Muscle of leg (tissue), 11 donors: ENCODE results near the gene MYO1G. TPM values are rescaled to one million over a fixed set of nuclear protein-coding genes. Genes with fewer than 3 reads are reported as not detected.

Experiments
- DNase-seq: peaks from one replicate; pipeline ENCODE4 v3.0.0; 2013
- H3K27ac ChIP-seq: one replicate; pipeline ENCODE4 v1.5.1; 2013; ENCODE audit warnings: mild to moderate bottlenecking, low read length, control low read depth
- H3K27me3 ChIP-seq: one replicate; pipeline ENCODE4 v1.6.1; 2013; ENCODE audit warnings: low read length; ENCODE audit not compliant: control insufficient read depth, insufficient read depth
- H3K36me3 ChIP-seq: one replicate; pipeline ENCODE4 v1.6.1; 2013; ENCODE audit warnings: low read length; ENCODE audit not compliant: control insufficient read depth, insufficient read depth
- H3K4me1 ChIP-seq: one replicate; pipeline ENCODE4 v1.6.1; 2013; ENCODE audit warnings: low read length; ENCODE audit not compliant: control insufficient read depth, insufficient read depth
- H3K4me3 ChIP-seq: one replicate; pipeline ENCODE4 v1.5.1; 2013; ENCODE audit warnings: low read length, control low read depth
- H3K9me3 ChIP-seq: replicated peaks from 2 replicates; pipeline ENCODE4 v1.6.1; 2013; ENCODE audit warnings: low read depth, low read length; ENCODE audit not compliant: control insufficient read depth
- WGBS: methylation state at CpG from one replicate; pipeline ENCODE4 v1.1.5; 2013; ENCODE audit warnings: missing lambda C conversion rate; ENCODE audit not compliant: insufficient coverage; 5-methylcytosine and 5-hydroxymethylcytosine counted together
- polyA plus RNA-seq, 8 donors: library from polyadenylated mRNA; unstranded; fragments of 120-200 nt; gene quantifications; one replicate each; pipeline versions ENCODE4 v1.2.1 to v1.2.3, GENCODE V29; 2013; ENCODE audit warnings: inconsistent platforms in 1 of 8, low replicate concordance in 1 of 8; ENCODE audit not compliant: insufficient read length in 8 of 8, insufficient read depth in 1 of 8
- total RNA-seq: library from RNA; stranded (reverse); fragments of 120-200 nt; gene quantifications from one replicate; pipeline ENCODE4 v1.2.4, GENCODE V29; 2013

The MYO1G gene
- total and polyA plus RNA-seq, 9 donors: 0.58 to 1.2 (median 0.68) TPM

DNA sequence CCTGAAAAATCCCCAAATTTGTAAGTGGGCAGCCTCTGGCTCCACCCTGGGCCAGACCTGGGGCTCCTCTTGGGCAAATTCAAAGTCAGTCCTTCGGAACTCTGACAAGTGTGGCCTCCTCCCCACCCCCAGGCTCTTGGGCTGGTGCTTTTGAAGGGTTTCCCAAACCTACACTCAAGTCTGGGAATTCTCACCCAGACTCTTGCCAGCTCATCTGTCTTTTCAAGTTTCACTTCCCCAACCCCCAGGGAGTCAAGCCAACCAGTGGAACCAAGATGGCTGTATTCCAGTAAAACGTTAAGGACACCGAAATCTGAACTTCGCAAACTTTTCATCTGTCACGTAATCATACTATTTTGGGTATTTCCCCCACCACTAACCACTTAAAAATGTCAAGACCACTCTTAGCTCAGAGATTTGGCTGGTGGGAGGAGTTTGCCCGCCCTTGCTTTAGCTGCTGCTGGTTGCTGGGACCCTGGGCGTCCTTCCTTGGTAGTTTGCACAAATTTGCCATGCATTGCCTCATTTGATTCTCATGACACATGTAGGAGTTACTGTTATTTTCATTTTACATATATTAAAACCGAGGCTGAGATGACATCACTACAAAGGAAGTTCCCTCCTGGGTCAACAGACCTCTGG is 1.7 kb upstream of the MYO1G start:
- Histone ChIP-seq H3K27me3 (no peaks in the 10 kb centered on the region), H3K36me3 (peaks cover 83% of the 10 kb centered on the region), H3K4me3 (no peak overlapping the region), H3K27ac (peak overlapping the region; percentile 49), H3K4me1 (peaks cover 13% of the 10 kb centered on the region), H3K9me3 (no peaks in the 10 kb centered on the region)
- no CpG with 5 or more reads among the region's 8 CpGs for WGBS
- DNase-seq: peak; percentile 67

DNA sequence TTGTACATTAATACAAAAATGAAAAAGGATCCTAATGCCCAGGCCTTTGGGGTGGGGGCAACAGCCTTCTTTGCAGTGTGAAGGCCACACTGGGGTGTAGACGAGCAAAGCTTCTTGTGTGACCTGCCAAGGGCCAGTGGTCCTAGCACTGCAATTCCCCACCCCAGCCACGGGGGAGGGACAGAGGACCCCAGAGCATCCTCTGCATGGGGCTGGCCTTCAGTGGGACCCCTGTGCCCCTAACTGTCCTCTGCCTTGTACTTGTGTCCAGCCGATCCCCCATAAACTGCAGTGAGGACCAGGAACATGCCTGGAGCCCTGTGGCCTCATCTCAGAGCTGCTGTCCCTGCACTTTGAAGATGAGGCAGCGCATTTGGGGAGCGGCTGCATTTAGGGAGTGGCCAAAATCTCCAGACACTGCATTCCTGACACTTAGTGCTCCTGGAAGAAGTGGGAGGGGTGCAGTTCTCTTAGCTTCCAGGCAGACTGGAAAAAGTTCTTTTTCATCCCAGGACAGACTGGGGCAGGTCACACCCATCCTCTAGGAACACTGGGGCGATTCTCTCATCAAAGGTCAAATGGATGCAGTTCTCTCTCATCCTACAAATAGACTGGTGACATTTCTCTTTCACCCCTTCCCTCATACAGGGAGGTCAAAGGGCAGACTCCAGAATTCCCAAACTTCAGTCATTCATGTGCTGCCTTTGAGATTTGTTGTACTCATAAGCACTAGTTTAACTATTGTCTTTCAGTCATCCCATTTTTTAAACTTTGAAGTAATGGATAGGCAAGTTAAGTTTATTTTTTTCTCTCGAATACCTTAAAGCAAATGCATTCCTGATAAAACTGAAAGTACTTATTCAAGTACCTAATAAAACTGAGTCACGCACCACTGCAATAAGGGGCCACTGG is 922 bp upstream of the MYO1G start:
- DNase-seq: peak; percentile 50
- Histone ChIP-seq H3K27me3 (no peaks in the 10 kb centered on the region), H3K27ac (peak overlapping the region; percentile 49), H3K9me3 (no peaks in the 10 kb centered on the region), H3K4me3 (no peak overlapping the region), H3K4me1 (peaks cover 7% of the 10 kb centered on the region), H3K36me3 (peaks cover 78% of the 10 kb centered on the region)
- WGBS: 80% methylated on average over 5 of the region's 8 CpGs

- H3K27ac ChIP-seq: no peak overlapping the region
- H3K9me3 ChIP-seq: no peaks in the 10 kb centered on the region
- peak overlapping the region; percentile 19 for H3K4me3 ChIP-seq
- no peaks in the 10 kb centered on the region for H3K4me1 ChIP-seq
- 46% methylated on average over 5 of the region's 6 CpGs for WGBS
- H3K27me3 ChIP-seq: no peaks in the 10 kb centered on the region
- peaks cover 61% of the 10 kb centered on the region for H3K36me3 ChIP-seq
- no peak for DNase-seq
These were observed 868 bp downstream of the MYO1G start for GRCh38 chr7:44977959-44978335.

DNA sequence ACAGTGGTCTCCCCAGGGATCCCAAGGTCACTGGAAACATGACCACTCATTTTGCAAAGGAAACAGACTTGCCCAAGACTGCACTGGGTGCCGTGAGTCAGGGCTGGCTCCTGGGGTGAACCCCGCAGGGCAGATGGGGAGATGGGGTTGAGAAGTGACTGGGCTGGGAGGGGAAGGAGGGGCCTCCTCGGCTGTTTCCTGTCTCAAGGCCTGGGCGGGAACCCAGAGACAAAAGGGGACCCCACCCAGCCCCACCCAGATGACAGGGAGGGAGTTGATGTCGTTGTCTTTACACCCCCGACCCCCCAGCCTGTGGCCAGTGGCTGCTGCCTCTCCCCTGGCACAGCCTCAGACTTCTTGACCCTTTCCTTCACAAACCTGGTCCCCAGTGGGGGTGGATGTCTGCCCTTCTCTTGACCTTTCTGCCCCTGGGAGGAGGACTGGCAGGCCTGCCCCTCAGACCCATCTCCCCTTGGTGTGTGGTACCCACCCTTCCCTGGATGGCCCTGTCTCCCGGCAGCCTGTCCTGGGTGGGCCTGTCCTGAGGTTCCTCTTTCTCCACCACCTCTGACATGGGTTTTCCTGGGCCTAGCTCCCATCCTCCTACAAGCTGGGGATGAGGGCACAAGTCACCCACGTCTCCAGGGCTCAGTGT is 1.4 kb downstream of the MYO1G start:
- H3K36me3 ChIP-seq: peaks cover 56% of the 10 kb centered on the region
- no peak overlapping the region for H3K27ac ChIP-seq
- WGBS: 86% methylated on average over 1 of the region's 8 CpGs
- peak overlapping the region; percentile 19 for H3K4me3 ChIP-seq
- no peaks in the 10 kb centered on the region for H3K27me3 ChIP-seq
- H3K4me1 ChIP-seq: no peaks in the 10 kb centered on the region
- H3K9me3 ChIP-seq: no peaks in the 10 kb centered on the region
- DNase-seq: no peak

- peaks cover 52% of the 10 kb centered on the region for H3K36me3 ChIP-seq
- DNase-seq: no peak
- no peaks in the 10 kb centered on the region for H3K9me3 ChIP-seq
- 95% methylated on average over 17 of the region's 17 CpGs for WGBS
- H3K4me3 ChIP-seq: no peak overlapping the region
- no peaks in the 10 kb centered on the region for H3K4me1 ChIP-seq
- no peak overlapping the region for H3K27ac ChIP-seq
- no peaks in the 10 kb centered on the region for H3K27me3 ChIP-seq
These were observed 2.0 kb downstream of the MYO1G start for GRCh38 chr7:44976746-44977196.

- DNase-seq: no peak
- peaks cover 46% of the 10 kb centered on the region for H3K36me3 ChIP-seq
- no peak overlapping the region for H3K27ac ChIP-seq
- no peaks in the 10 kb centered on the region for H3K4me1 ChIP-seq
- no peaks in the 10 kb centered on the region for H3K27me3 ChIP-seq
- no peak overlapping the region for H3K4me3 ChIP-seq
- H3K9me3 ChIP-seq: no peaks in the 10 kb centered on the region
- WGBS: 98% methylated on average over 5 of the region's 6 CpGs
These were observed 2.6 kb downstream of the MYO1G start for GRCh38 chr7:44976040-44976745.

DNA sequence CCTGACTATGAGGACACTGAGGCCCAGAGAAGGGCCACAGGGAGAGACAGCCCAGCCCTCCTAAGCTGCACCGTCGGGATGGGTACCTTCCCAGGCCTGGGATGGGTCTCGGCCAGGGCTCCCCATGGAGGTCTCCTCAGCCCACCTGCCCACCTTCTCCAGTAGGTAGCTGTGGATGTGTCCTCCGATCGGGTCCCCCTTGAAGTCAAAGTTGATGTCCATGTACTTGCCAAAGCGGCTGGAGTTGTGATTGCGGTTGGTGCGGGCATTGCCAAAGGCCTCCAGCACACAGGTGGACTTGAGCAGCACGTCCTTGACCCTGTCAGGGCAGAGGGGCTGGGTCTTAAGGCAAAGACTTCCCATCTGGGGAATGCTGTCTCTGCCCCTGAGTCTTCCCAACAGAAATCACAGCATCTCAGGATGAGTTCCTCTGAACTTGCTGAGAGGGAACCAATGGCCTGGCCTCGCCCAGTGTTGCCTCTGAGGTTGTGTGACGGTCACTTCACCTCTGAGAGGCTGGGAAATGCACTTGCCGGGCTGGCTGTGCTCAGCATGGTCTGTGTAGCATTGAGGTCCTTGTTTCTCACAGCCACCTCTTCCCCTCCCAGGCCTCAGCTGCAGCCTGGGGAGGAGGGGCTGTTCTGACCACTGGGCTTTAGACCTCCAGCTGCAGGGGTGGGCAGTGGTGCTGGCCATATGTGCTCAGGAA is 3.3 kb downstream of the MYO1G start:
- Histone ChIP-seq H3K36me3 (peaks cover 39% of the 10 kb centered on the region), H3K27ac (no peak overlapping the region), H3K27me3 (no peaks in the 10 kb centered on the region), H3K4me1 (no peaks in the 10 kb centered on the region), H3K4me3 (no peak overlapping the region), H3K9me3 (no peaks in the 10 kb centered on the region)
- DNase-seq: no peak
- 95% methylated on average over 9 of the region's 12 CpGs for WGBS

DNA sequence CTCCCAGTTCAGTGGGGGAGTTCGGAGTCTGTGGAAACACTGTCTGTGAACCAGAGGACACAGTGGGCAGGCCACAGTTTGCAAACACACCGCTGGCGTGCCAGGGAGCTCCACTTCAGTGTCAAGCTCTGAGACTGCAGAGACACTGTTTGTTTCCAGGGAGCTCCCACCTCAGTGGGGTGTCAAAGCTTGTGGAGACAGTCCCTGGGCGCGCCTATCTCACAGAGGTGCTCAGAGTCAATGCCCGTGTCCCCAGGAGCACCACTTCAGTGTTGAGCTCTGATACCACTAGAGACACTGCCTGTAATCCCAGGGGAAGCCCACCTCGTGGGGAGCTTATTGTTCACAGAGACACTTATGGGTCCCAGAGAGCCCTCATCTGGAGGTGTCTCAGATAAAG is 4.3 kb downstream of the MYO1G start:
- WGBS: 80% methylated on average over 7 of the region's 7 CpGs
- no peaks in the 10 kb centered on the region for H3K9me3 ChIP-seq
- no peak overlapping the region for H3K27ac ChIP-seq
- DNase-seq: no peak
- no peaks in the 10 kb centered on the region for H3K4me1 ChIP-seq
- no peak overlapping the region for H3K4me3 ChIP-seq
- no peaks in the 10 kb centered on the region for H3K27me3 ChIP-seq
- H3K36me3 ChIP-seq: peaks cover 33% of the 10 kb centered on the region

DNA sequence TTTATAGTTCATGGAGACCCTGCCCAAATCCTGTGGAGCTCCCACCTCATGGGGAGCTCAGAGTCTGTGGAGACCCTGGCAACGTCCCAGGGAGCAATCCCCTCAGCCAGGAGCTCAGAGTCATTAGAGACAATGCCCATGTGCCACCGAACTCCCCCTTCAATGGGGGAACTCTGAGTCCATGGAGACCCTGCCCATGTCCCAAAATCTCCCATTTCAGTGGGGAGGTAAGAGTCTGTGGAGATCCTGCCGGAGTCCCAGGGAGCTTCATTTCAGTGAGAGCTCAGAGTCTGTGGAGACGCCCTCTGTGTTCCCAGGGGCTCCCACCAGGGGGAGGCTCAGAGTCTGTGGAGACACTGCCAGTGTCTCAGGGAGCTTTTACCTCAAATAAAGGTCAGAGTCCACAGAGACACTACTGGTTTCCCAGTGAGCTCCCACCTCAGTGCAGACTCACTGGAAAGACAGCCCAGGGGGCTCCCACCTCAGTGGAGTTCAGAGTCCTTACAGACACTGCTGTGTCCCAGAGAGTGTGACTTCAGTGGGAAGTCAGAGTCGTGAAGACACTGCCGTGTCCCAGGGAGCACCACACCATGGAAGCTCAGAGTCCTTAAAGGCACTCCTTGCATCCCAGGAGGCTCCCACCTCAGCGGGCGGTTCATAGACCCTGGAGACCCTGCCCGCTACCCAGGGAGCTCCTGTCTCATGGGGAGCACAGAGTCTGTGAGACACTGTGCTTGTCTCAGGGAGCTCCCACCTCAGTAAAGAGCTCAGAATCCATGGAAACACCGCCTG is 5.0 kb downstream of the MYO1G start:
- no peak overlapping the region for H3K4me3 ChIP-seq
- 68% methylated on average over 7 of the region's 10 CpGs for WGBS
- no peaks in the 10 kb centered on the region for H3K27me3 ChIP-seq
- no peaks in the 10 kb centered on the region for H3K9me3 ChIP-seq
- H3K4me1 ChIP-seq: no peaks in the 10 kb centered on the region
- no peak overlapping the region for H3K27ac ChIP-seq
- DNase-seq: no peak
- H3K36me3 ChIP-seq: peaks cover 30% of the 10 kb centered on the region
